WI38 (cell line): ENCODE measurements around the gene EFCAB8.

Experiments used
- H3K4me3 ChIP-seq: 2 replicates; pipeline ENCODE4 v1.5.1; 2011; ENCODE audit warnings: low read depth, mild to moderate bottlenecking, control low read depth, low read length
- CTCF ChIP-seq: IDR thresholded peaks from 2 replicates; pipeline ENCODE4 v1.5.1; 2012; ENCODE audit warnings: low read depth, mild to moderate bottlenecking, control low read depth, low read length

Gene EFCAB8

DNA sequence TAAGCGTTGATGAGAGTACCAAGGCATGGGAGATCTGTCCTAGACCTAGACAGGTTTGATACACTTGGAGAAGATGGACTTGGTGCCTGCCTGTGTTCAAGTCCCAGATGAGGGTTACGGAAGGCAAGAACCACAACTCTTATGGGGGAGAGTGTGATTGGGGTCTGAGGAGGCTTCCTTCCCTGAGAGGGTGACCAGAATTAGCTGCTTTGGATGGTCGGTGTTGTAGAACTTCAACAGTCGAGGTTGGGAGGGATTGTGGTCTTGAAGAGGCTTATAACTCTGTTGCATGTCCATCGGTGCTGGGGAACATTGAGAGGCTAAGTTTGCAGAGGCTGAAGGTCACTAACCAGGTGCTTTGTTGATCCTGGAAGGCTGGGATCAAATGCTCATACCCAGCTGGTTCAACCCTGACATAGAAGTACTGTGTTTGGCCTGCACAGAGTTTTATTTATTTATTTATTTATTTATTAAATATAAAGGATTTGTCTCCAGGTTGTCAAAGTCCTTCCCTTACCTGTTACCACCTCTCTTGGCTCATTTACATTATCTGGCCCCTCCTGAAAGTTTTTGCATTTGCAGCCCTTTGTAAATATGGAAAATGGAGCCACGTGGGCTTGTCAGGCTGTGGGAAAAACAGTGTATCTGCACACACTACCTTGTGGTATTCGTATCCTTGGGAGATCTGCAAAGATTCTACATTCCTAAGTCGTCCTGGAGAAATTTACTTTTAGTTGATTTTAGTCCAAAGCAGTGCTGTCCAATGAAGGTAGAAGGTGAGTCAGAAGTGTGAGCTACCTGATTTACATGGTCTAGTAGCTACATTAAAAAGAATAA, 15.8 kb upstream of the EFCAB8 start:
- TF ChIP-seq CTCF = no peak
- H3K4me3 ChIP-seq = no peak overlapping the region

GRCh38 chr20:32845786-32846185, 12.9 kb upstream of the EFCAB8 start:
- no peak for TF ChIP-seq CTCF
- H3K4me3 ChIP-seq = no peak overlapping the region

DNA sequence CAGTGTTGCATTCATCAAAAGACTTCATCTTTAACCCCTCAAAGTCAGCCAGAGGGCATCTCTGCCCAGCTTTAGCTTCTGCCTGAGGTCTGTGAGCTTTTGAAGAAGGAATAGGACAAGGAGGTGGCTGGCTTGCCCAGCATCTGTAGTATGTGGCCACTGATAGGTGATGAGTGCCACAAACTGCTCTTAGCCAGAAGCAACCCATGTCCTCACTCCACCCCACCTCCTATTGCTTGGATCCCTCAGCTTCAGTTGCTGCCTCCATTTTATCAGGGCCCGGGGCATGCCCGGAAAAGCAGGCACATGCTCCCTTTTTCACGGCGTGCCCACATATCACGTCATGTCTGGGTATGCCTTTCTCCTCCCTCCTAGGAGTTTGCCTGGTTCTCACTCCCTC, 11.9 kb upstream of the EFCAB8 start:
- no peak overlapping the region for H3K4me3 ChIP-seq
- no peak for TF ChIP-seq CTCF

- H3K4me3 ChIP-seq = no peak overlapping the region
- TF ChIP-seq CTCF = no peak
These were observed 10.8 kb upstream of the EFCAB8 start for GRCh38 chr20:32847964-32848363.

GRCh38 chr20:32848846-32849245, 9.9 kb upstream of the EFCAB8 start:
- H3K4me3 ChIP-seq = no peak overlapping the region
- TF ChIP-seq CTCF = no peak

DNA sequence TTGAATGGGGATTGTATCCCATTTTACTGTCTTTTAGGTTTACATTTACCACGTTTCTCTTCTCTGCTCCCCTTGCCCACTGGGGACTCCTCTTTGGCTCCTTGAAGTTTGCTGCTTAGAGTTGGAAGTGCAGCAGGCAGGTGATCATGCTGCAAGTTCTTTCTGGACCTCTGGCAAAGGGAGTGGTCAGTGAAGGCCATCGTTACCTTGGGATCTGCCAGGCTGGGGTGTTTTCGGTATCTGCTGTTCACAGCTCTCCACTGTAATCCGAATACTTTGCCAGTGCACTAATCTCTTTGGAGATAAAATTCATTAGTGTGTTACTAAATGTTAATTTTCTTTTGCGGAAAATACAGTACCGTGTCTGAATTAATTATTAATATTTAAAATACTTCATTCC, 9.1 kb upstream of the EFCAB8 start:
- no peak for TF ChIP-seq CTCF
- no peak overlapping the region for H3K4me3 ChIP-seq

GRCh38 chr20:32855387-32855786, 3.3 kb upstream of the EFCAB8 start:
- TF ChIP-seq CTCF = no peak
- no peak overlapping the region for H3K4me3 ChIP-seq
